ENCODE data around the gene SNX25. TPM values are rescaled to one million over a fixed set of nuclear protein-coding genes. Genes with fewer than 3 reads are reported as not detected.

The SNX25 gene
- total RNA-seq, 1 experiment from 2014 or later: 16.7 TPM

GRCh38 chr4:185242749-185243533, 33.5 kb downstream of the SNX25 start:
- Histone ChIP-seq H3K36me3 (ENCODE audit: control insufficient read depth, insufficient read depth, low read length) (no peaks in the 10 kb centered on the region), H3K4me3 (ENCODE audit: low read depth in 2 of 2, low read length in 2 of 2) (no peak overlapping the region), H3K4me1 (ENCODE audit: control insufficient read depth, insufficient read depth, low read length) (no peaks in the 10 kb centered on the region), H3K27me3 (ENCODE audit: control insufficient read depth, insufficient read depth, low read length) (no peaks in the 10 kb centered on the region), H3K27ac (ENCODE audit: low read length) (no peak overlapping the region), H3K9me3 (ENCODE audit: control insufficient read depth, insufficient read depth, low read depth, low read length) (0 out of 2 replicates have a peak, but pooled peaks cover 2% of the 10 kb centered on the region)
- ChIA-PET CTCF (no interaction called here), POLR2A (no interaction called here)
- no peak for TF ChIP-seq TCF7L2 (IDR thresholded peaks at IDR 0.05; ENCODE audit: low read depth, low read length)
- TF ChIP-seq CTCF (IDR thresholded peaks at IDR 0.05): no peak
- no peak for TF ChIP-seq REST (IDR thresholded peaks at IDR 0.05; ENCODE audit: insufficient read depth in 1 of 2, low read depth in 2 of 2, low read length in 1 of 2)
- no peak for TF ChIP-seq POLR2AphosphoS5 (IDR thresholded peaks at IDR 0.05; ENCODE audit: low read depth, low read length)
- no peak for TF ChIP-seq SIN3A (IDR thresholded peaks at IDR 0.05; ENCODE audit: borderline replicate concordance, insufficient read depth, low read depth, low read length)
- no peak for ATAC-seq
- intact Hi-C loops (cut with micrococcal nuclease; ENCODE audit: unreplicated experiment) (no loop called here), in situ Hi-C loops (cut with HindIII; ENCODE audit: low pct_unique_long_range_greater_than_20kb, low sequenced_read_pairs) (no loop called here)
- BruUV-seq (replicated peaks): no TSS peak
- no peak for DNase-seq (ENCODE audit: low read depth, low spot score)

- CTCF ChIA-PET: no interaction called here
- Histone ChIP-seq H3K27me3 (ENCODE audit: control insufficient read depth, insufficient read depth, low read length) (no peaks in the 10 kb centered on the region), H3K4me1 (ENCODE audit: control insufficient read depth, insufficient read depth, low read length) (no peaks in the 10 kb centered on the region), H3K27ac (ENCODE audit: low read length) (no peak overlapping the region), H3K4me3 (ENCODE audit: low read depth in 2 of 2, low read length in 2 of 2) (no peak overlapping the region), H3K36me3 (ENCODE audit: control insufficient read depth, insufficient read depth, low read length) (no peaks in the 10 kb centered on the region), H3K9me3 (ENCODE audit: control insufficient read depth, insufficient read depth, low read depth, low read length) (no peaks in the 10 kb centered on the region)
- ATAC-seq: no peak
- TF ChIP-seq REST (IDR thresholded peaks at IDR 0.05; ENCODE audit: insufficient read depth in 1 of 2, low read depth in 2 of 2, low read length in 1 of 2) (no peak), TCF7L2 (IDR thresholded peaks at IDR 0.05; ENCODE audit: low read depth, low read length) (no peak), SIN3A (IDR thresholded peaks at IDR 0.05; ENCODE audit: borderline replicate concordance, insufficient read depth, low read depth, low read length) (no peak), CTCF (IDR thresholded peaks at IDR 0.05) (no peak), POLR2AphosphoS5 (IDR thresholded peaks at IDR 0.05; ENCODE audit: low read depth, low read length) (no peak)
- no peak for DNase-seq (ENCODE audit: low read depth, low spot score)
- POLR2A ChIA-PET: no interaction called here
- no TSS peak for BruUV-seq (replicated peaks)
- in situ Hi-C loops (cut with HindIII; ENCODE audit: low pct_unique_long_range_greater_than_20kb, low sequenced_read_pairs): no loop called here
- intact Hi-C loops (cut with micrococcal nuclease; ENCODE audit: unreplicated experiment): no loop called here
Observed at GRCh38 chr4:185243879-185244278, 34.5 kb downstream of the SNX25 start.
